ES-I3 (cell line): ENCODE measurements around the gene CAMTA1.

Experiments used
- H3K36me3 ChIP-seq: 2 replicates; pipeline ENCODE4 v1.6.1; 2013; ENCODE audit warnings: mild to moderate bottlenecking, low read length, control low read depth, moderate library complexity; ENCODE audit not compliant: insufficient read depth
- H3K4me1 ChIP-seq: 2 replicates; pipeline ENCODE4 v1.6.1; 2013; ENCODE audit warnings: mild to moderate bottlenecking, control low read depth, low read length; ENCODE audit not compliant: insufficient read depth
- H3K9ac ChIP-seq: 2 replicates; pipeline ENCODE4 v1.6.1; 2013; ENCODE audit warnings: low read depth, mild to moderate bottlenecking, low read length, moderate library complexity
- H3K9me3 ChIP-seq: 2 replicates; pipeline ENCODE4 v1.6.1; 2013; ENCODE audit warnings: mild to moderate bottlenecking, low read length, moderate library complexity; ENCODE audit not compliant: control insufficient read depth, insufficient read depth

Gene CAMTA1

DNA sequence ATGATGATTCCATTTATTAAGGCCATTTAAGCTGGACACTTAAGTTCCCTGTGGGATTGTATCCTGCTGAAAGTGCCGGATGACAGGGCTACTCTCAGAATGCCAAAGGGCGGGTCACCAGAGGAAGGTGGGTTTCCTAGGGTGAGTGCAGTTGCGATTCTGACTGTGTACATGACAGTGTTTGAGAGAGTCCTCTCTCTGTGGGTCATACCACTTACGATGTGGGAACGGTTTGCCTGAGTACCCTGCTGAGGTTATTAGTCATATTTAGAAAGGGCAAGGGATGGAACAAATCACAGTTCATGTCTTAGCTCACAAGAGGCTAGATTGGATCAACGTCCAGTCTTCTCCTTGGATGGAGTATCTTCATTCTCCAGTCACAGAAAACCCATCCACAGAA, 461.9 kb downstream of the CAMTA1 start:
- Histone ChIP-seq H3K36me3 (no peaks in the 10 kb centered on the region), H3K9ac (no peak overlapping the region), H3K4me1 (peaks cover 3% of the 10 kb centered on the region; the same call in 1 of the 2 replicates), H3K9me3 (no peaks in the 10 kb centered on the region)

GRCh38 chr1:7247791-7248548, 462.7 kb downstream of the CAMTA1 start:
- peaks cover 3% of the 10 kb centered on the region; the same call in 1 of the 2 replicates for H3K4me1 ChIP-seq
- no peaks in the 10 kb centered on the region for H3K36me3 ChIP-seq
- H3K9me3 ChIP-seq = no peaks in the 10 kb centered on the region
- no peak overlapping the region for H3K9ac ChIP-seq

GRCh38 chr1:7248549-7249199, 463.4 kb downstream of the CAMTA1 start:
- Histone ChIP-seq H3K9ac (no peak overlapping the region), H3K36me3 (no peaks in the 10 kb centered on the region), H3K4me1 (peaks cover 3% of the 10 kb centered on the region; the same call in 1 of the 2 replicates), H3K9me3 (no peaks in the 10 kb centered on the region)

- Histone ChIP-seq H3K9me3 (no peaks in the 10 kb centered on the region), H3K4me1 (peaks cover 3% of the 10 kb centered on the region; the same call in 1 of the 2 replicates), H3K9ac (no peak overlapping the region), H3K36me3 (no peaks in the 10 kb centered on the region)
Observed at GRCh38 chr1:7249516-7249915, 464.3 kb downstream of the CAMTA1 start.

GRCh38 chr1:7250176-7250575, 464.9 kb downstream of the CAMTA1 start:
- no peak overlapping the region for H3K9ac ChIP-seq
- no peaks in the 10 kb centered on the region for H3K9me3 ChIP-seq
- no peaks in the 10 kb centered on the region for H3K36me3 ChIP-seq
- H3K4me1 ChIP-seq = peaks cover 3% of the 10 kb centered on the region; the same call in 1 of the 2 replicates

- H3K36me3 ChIP-seq = no peaks in the 10 kb centered on the region
- no peaks in the 10 kb centered on the region; the same call in 1 of the 2 replicates for H3K4me1 ChIP-seq
- no peak overlapping the region for H3K9ac ChIP-seq
- no peaks in the 10 kb centered on the region for H3K9me3 ChIP-seq
Observed at GRCh38 chr1:7250597-7251453, 465.6 kb downstream of the CAMTA1 start.

GRCh38 chr1:7251454-7251800, 466.2 kb downstream of the CAMTA1 start:
- H3K36me3 ChIP-seq = no peaks in the 10 kb centered on the region
- H3K9me3 ChIP-seq = no peaks in the 10 kb centered on the region
- H3K4me1 ChIP-seq = no peaks in the 10 kb centered on the region; the same call in 1 of the 2 replicates
- H3K9ac ChIP-seq = no peak overlapping the region

GRCh38 chr1:7252411-7253117, 467.3 kb downstream of the CAMTA1 start:
- no peaks in the 10 kb centered on the region for H3K9me3 ChIP-seq
- H3K9ac ChIP-seq = no peak overlapping the region
- no peaks in the 10 kb centered on the region for H3K36me3 ChIP-seq
- no peaks in the 10 kb centered on the region for H3K4me1 ChIP-seq

GRCh38 chr1:7253118-7253480, 467.8 kb downstream of the CAMTA1 start:
- H3K9me3 ChIP-seq = no peaks in the 10 kb centered on the region
- no peaks in the 10 kb centered on the region for H3K36me3 ChIP-seq
- no peaks in the 10 kb centered on the region for H3K4me1 ChIP-seq
- no peak overlapping the region for H3K9ac ChIP-seq

GRCh38 chr1:7253988-7254587, 468.8 kb downstream of the CAMTA1 start:
- no peak overlapping the region for H3K9ac ChIP-seq
- no peaks in the 10 kb centered on the region for H3K9me3 ChIP-seq
- no peaks in the 10 kb centered on the region for H3K36me3 ChIP-seq
- H3K4me1 ChIP-seq = no peaks in the 10 kb centered on the region

DNA sequence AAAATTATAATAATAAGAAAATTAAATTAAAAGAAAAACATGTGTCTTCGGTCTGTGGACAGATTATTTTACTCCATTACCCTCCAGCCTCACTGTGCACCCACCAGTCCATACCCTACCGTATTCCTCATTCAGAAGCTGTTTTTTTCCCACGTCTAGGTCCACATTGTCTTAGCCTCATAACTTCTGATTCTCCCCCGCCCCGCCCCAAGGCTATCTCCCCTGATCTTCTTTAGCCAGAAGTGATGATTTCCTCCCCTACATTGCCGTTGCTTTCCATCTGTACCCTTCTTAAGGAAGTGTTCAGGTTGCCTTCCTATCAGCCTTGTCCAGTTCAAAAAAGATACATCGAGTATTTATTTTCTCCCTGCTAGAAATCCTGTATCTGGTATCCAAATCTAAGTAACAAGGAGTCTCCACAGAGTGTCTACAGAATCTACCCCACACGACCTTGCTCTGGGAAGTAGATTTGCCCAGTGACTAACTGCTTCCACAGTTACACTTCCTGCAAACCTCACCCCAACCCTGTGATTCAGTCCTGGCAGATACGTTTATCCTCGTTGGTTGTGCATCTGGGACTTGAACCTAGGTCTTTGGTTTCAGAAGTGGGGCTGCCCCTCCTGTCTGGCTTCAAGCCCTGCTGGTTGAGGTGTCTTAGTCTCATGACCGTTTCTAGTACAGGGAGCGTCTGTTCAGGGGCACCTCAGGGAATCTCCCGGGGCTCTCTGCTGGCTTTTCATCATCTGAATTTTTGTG, 470.2 kb downstream of the CAMTA1 start:
- Histone ChIP-seq H3K4me1 (no peaks in the 10 kb centered on the region), H3K36me3 (no peaks in the 10 kb centered on the region), H3K9me3 (no peaks in the 10 kb centered on the region), H3K9ac (no peak overlapping the region)

DNA sequence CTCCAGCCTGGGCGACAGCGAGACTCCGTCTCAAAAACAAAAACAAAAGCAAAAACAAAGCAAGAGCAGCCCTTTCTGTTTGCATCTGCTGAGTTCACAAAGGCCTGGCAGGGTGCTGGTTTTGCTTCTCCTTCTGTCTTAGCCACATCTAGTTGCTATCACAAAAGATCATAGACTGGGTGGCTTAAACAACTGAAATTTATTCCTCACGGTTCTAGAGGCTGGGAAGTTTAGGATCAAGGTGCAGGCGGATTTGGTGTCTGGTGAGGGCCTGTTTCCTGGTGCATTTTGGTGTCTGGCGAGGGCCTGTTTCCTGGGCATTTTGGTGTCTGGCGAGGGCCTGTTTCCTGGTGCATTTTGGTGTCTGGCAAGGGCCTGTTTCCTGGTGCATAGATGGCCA, 471.3 kb downstream of the CAMTA1 start:
- Histone ChIP-seq H3K4me1 (no peaks in the 10 kb centered on the region), H3K9ac (no peak overlapping the region), H3K36me3 (no peaks in the 10 kb centered on the region), H3K9me3 (no peaks in the 10 kb centered on the region)

DNA sequence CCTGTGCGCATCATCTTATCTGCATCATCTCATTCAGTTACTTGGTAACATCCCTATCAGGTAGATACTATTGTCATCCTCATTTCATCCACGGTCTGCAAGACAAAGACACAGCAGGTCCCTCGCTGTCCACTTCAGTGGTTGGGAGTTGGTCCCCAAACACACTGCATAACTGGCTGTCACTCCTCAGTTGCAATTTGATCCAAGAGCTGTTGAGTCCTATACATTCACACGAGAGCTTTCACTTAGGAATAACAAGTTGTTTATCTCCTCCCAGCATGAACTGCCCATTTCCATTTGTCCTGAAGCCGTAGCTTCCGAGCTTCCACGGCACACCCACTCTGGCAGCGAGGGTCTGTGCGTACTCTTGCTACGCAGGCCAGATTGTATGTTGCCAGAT, 472.0 kb downstream of the CAMTA1 start:
- Histone ChIP-seq H3K4me1 (no peaks in the 10 kb centered on the region), H3K9ac (no peak overlapping the region), H3K9me3 (no peaks in the 10 kb centered on the region), H3K36me3 (no peaks in the 10 kb centered on the region)
